Transverse colon (tissue), 4 donors: ENCODE data around the gene FUT3. TPM values are rescaled to one million over a fixed set of nuclear protein-coding genes. Genes with fewer than 3 reads are reported as not detected.

Experiments used
- DNase-seq: peaks from one replicate; pipeline ENCODE4 v3.0.0-alpha.2; 2019
- H3K27ac ChIP-seq, 4 donors: fragments of 200-600 bp; sonication (generic); 2 replicates each; pipeline ENCODE4 v1.5.1; 2016 to 2018; ENCODE audit warnings: inconsistent platforms in 4 of 4
- H3K27me3 ChIP-seq: fragments of 200-600 bp; sonication (generic); 2 replicates; pipeline ENCODE4 v1.5.1; 2017; ENCODE audit warnings: inconsistent platforms
- H3K36me3 ChIP-seq, 4 donors: fragments of 200-600 bp; sonication (generic); 2 replicates each; pipeline ENCODE4 v1.5.1; 2017 to 2019; ENCODE audit warnings: inconsistent platforms in 4 of 4
- H3K4me1 ChIP-seq, 4 donors: fragments of 200-600 bp; sonication (generic); 2 replicates each; pipeline ENCODE4 v1.5.1; 2017 to 2020; ENCODE audit warnings: inconsistent platforms in 4 of 4
- H3K4me3 ChIP-seq, 4 donors: fragments of 200-600 bp; sonication (generic); 1 replicate in 1 of 4; 2 replicates in 3 of 4; pipeline versions ENCODE4 v1.5.1 to v1.6.1; 2017 to 2019; ENCODE audit warnings: inconsistent platforms in 4 of 4
- H3K9me3 ChIP-seq, 2 donors: fragments of 200-600 bp; sonication (generic); 2 replicates each; pipeline ENCODE4 v1.5.1; 2017 to 2019; ENCODE audit warnings: inconsistent platforms in 2 of 2
- CTCF ChIP-seq, 5 experiments: fragments of 200-600 bp in 3 of 5; fragments of 450-650 bp in 2 of 5; sonication (generic) in 3 of 5; IDR thresholded peaks; 1 replicate in 2 of 5; 2 replicates in 3 of 5; pipeline ENCODE4 v1.5.1; 2016 to 2017; ENCODE audit warnings: antibody characterized with exemption in 5 of 5, inconsistent platforms in 3 of 5, mild to moderate bottlenecking in 2 of 5, moderate library complexity in 1 of 5
- EP300 ChIP-seq: sonication (generic); formaldehyde crosslinking; IDR thresholded peaks from one replicate; pipeline ENCODE4 v1.6.1; 2017; ENCODE audit warnings: antibody characterized with exemption, low read depth
- POLR2A ChIP-seq: fragments of 450-650 bp; IDR thresholded peaks from one replicate; pipeline ENCODE4 v1.6.1; 2016; ENCODE audit warnings: antibody characterized with exemption, mild to moderate bottlenecking, moderate library complexity
- POLR2AphosphoS5 ChIP-seq, 3 donors: sonication (generic); formaldehyde crosslinking; IDR thresholded peaks; one replicate each; pipeline ENCODE4 v1.6.1; 2016; ENCODE audit warnings: antibody characterized with exemption in 3 of 3
- whole genome bisulfite sequencing, 2 donors: methylation state at CpG; one replicate each; pipeline ENCODE4 v1.1.5; 2018; ENCODE audit warnings: low coverage in 1 of 2; 5-methylcytosine and 5-hydroxymethylcytosine counted together
- in situ Hi-C, 4 donors: fragments of 200-750 bp; cut with MboI; loops; one replicate each; pipeline versions ENCODE4 v1.15.0 to v1.15.1; 2017; ENCODE audit warnings: low sequenced_read_pairs in 3 of 4, low pct_ligation_motif_present in 1 of 4, low pct_unique_long_range_greater_than_20kb in 1 of 4
- intact Hi-C: fragments of 100-400 bp; cut with DNase I; formaldehyde crosslinking; loops from one replicate; pipeline ENCODE4 v1.15.1; 2023; ENCODE audit warnings: low total_unique reads
- total RNA-seq, 4 donors: library from RNA; depleted of rRNA; stranded (reverse); fragments of >200 nt; gene quantifications; one replicate each; pipeline ENCODE4 v1.1.0, GENCODE V29; 2016

The FUT3 gene
- total RNA-seq, 4 donors from 2014 or later: 180 to 222 (median 191) TPM

- TF ChIP-seq CTCF (IDR thresholded peaks at IDR 0.05) (no peak), POLR2A (no peak), EP300 (no peak), POLR2AphosphoS5 (IDR thresholded peaks at IDR 0.05) (no peak)
- Histone ChIP-seq H3K27me3 (no peaks in the 10 kb centered on the region), H3K9me3 (no peaks in the 10 kb centered on the region), H3K4me1 (peaks cover 0 to 23% (median 18%) of the 10 kb centered on the region in 4 donors), H3K27ac (no peak overlapping the region), H3K36me3 (no peaks in the 10 kb centered on the region), H3K4me3 (no peak overlapping the region)
- DNase-seq: no peak
- 94% methylated on average over 6 of the region's 6 CpGs; no CpG with 5 or more reads in 1 of the 2 donors for WGBS, 2 donors
- intact Hi-C loops: no loop called here
- in situ Hi-C loops: no loop called here
Measured at GRCh38 chr19:5832527-5833216, 18.6 kb downstream of the FUT3 start.

GRCh38 chr19:5832061-5832460, 19.2 kb downstream of the FUT3 start:
- in situ Hi-C loops (no loop called here), intact Hi-C loops (no loop called here)
- TF ChIP-seq EP300 (no peak), POLR2AphosphoS5 (IDR thresholded peaks at IDR 0.05) (no peak), CTCF (IDR thresholded peaks at IDR 0.05) (no peak), POLR2A (no peak)
- Histone ChIP-seq H3K4me1 (peaks cover under 1 to 26% (median 21%) of the 10 kb centered on the region in 4 donors), H3K36me3 (no peaks in the 10 kb centered on the region), H3K27me3 (no peaks in the 10 kb centered on the region), H3K4me3 (no peak overlapping the region), H3K9me3 (no peaks in the 10 kb centered on the region), H3K27ac (no peak overlapping the region)
- WGBS, 2 donors: 87% methylated on average over 19 of the region's 22 CpGs; no CpG with 5 or more reads in 1 of the 2 donors
- no peak for DNase-seq

- H3K9me3 ChIP-seq: no peaks in the 10 kb centered on the region
- no peak for TF ChIP-seq POLR2AphosphoS5 (IDR thresholded peaks at IDR 0.05)
- no peak for TF ChIP-seq EP300
- TF ChIP-seq CTCF (IDR thresholded peaks at IDR 0.05): no peak
- TF ChIP-seq POLR2A: no peak
- peaks cover 9 to 33% (median 28%) of the 10 kb centered on the region in 4 donors for H3K4me1 ChIP-seq
- 70% methylated on average over 6 of the region's 9 CpGs; no CpG with 5 or more reads in 1 of the 2 donors for WGBS, 2 donors
- DNase-seq: no peak
- intact Hi-C loops: no loop called here
- in situ Hi-C loops: no loop called here
- H3K36me3 ChIP-seq: no peaks in the 10 kb centered on the region
- H3K4me3 ChIP-seq: no peak overlapping the region
- H3K27me3 ChIP-seq: no peaks in the 10 kb centered on the region
- no peak overlapping the region for H3K27ac ChIP-seq
Measured at GRCh38 chr19:5831159-5831558, 20.1 kb downstream of the FUT3 start.

GRCh38 chr19:5829567-5830310, 21.5 kb downstream of the FUT3 start:
- TF ChIP-seq POLR2A (no peak), EP300 (no peak), CTCF (IDR thresholded peaks at IDR 0.05) (no peak), POLR2AphosphoS5 (IDR thresholded peaks at IDR 0.05) (no peak)
- no peaks in the 10 kb centered on the region for H3K27me3 ChIP-seq
- H3K27ac ChIP-seq: peak overlapping the region; percentile 82 to 96 (median 90)
- peak overlapping the region in 1 of 4 donors; percentile 50 for H3K4me3 ChIP-seq
- peaks cover 9 to 33% (median 28%) of the 10 kb centered on the region in 4 donors for H3K4me1 ChIP-seq
- H3K36me3 ChIP-seq: no peaks in the 10 kb centered on the region
- H3K9me3 ChIP-seq: no peaks in the 10 kb centered on the region
- no peak for DNase-seq
- WGBS, 2 donors: 79% methylated on average over 31 of the region's 34 CpGs; no CpG with 5 or more reads in 1 of the 2 donors
- intact Hi-C loops: no loop called here
- in situ Hi-C loops: no loop called here
